GM13977 (cell line): ENCODE data around the gene ITPKB.
A peak's percentile ranks its signal among the peaks of the same experiment; 100 is the strongest.

Experiments used
- DNase-seq: peaks from one replicate; pipeline ENCODE4 v3.0.0; 2012; ENCODE audit warnings: low spot score
- CTCF ChIP-seq: IDR thresholded peaks from 2 replicates; pipeline ENCODE4 v1.5.1; 2012; ENCODE audit warnings: mild to moderate bottlenecking, control low read depth; ENCODE audit not compliant: insufficient read depth; ENCODE audit errors: extremely low read depth, missing control alignments
- in situ Hi-C: fragments of 300-500 bp; cut with MboI; formaldehyde crosslinking; loops from one replicate; pipeline ENCODE4 v1.12.0; 2022; ENCODE audit warnings: low sequenced_read_pairs, low pct_unique_long_range_greater_than_20kb, mixed read lengths, inconsistent platforms; ENCODE audit not compliant: unreplicated experiment

The ITPKB gene

GRCh38 chr1:226664413-226665101, 74.5 kb downstream of the ITPKB start:
- TF ChIP-seq CTCF = no peak
- in situ Hi-C loops = no loop called here
- no peak for DNase-seq

- in situ Hi-C loops = no loop called here
- DNase-seq = no peak
- TF ChIP-seq CTCF = no peak
These were observed 75.8 kb downstream of the ITPKB start for GRCh38 chr1:226663327-226663704.

- DNase-seq = peak; percentile 90
- no peak for TF ChIP-seq CTCF
- in situ Hi-C loops = no loop called here
These were observed 76.3 kb downstream of the ITPKB start for GRCh38 chr1:226662642-226663326.

- in situ Hi-C loops = no loop called here
- no peak for DNase-seq
- no peak for TF ChIP-seq CTCF
These were observed 77.1 kb downstream of the ITPKB start for GRCh38 chr1:226661965-226662364.

- DNase-seq = no peak
- in situ Hi-C loops = no loop called here
- no peak for TF ChIP-seq CTCF
These were observed 77.8 kb downstream of the ITPKB start for GRCh38 chr1:226661271-226661670.

GRCh38 chr1:226660410-226661182, 78.5 kb downstream of the ITPKB start:
- no peak for DNase-seq
- in situ Hi-C loops = no loop called here
- TF ChIP-seq CTCF = no peak
